Activated CD4-positive, alpha-beta T cell treated with anti-CD3 and anti-CD28 coated beads, Interleukin-10, Interleukin-2, amounts not matched to agents 100 ng/mL and 50 ng/mL, durations not matched to agents 16 hours and 8 hours (primary cell): ENCODE data around the gene REXO4.

Experiments used
- DNase-seq: peaks from one replicate; pipeline ENCODE4 v3.0.0-alpha.2; 2020

Gene REXO4

DNA sequence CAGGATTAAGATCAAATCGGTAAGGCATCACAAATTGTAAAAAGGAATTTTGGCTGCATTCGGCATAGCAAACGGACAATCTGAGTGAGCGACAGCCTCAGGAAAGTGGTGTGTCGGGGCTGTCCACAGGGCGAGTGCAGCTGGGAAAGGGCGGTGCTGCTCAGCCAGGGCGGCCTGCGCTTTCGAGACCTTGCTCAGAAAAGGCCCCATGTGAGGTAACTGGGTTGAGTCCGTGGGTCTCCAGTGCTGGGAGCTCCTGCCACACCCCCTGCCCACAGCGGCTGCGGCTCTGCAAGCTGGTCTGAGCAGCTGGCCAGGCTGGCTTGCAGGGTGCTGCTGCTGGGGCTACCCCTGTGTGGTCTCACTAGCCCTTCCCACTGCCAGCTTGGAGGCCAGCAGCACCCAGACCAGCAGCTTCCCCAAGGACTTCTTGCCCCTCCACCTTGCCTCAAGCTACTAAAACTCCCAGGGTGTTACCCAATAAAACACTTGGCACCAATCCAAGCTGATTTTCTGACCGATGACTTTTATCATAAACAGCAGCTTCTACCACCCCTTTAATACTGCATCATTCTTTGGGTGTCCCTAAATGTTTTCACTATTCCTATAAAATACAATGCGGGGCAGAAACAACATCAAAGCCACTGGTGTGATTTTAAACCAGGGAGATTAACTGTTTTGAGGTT is 55.3 kb downstream of the REXO4 start:
- DNase-seq: no peak

DNA sequence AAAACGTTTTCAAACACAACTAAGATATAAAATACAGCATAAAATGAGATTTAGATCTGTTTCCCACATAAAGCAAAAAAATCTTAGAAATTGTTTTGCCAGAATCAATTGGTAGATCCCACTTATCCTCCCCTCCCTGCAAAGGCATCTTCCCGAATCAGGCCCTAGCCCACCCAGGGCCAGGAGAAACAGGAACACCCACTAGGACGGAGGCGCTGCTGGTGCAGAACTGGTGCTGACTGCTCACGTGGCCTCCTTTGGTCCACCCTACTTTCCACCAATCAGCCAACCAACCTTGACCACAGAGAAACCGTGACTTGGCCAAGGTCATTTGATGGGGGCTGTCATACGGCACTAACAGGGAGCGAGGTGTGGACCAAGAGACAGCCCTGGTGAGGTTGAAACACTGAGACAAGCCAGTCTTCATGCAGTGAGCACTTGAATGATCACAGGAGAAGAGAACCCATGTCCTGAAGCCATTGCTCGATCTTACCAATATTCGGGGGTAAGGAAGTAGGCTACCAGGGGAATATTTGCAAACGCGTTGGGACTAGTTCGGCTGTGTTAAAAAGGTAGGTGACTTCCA is 56.2 kb downstream of the REXO4 start:
- no peak for DNase-seq

DNA sequence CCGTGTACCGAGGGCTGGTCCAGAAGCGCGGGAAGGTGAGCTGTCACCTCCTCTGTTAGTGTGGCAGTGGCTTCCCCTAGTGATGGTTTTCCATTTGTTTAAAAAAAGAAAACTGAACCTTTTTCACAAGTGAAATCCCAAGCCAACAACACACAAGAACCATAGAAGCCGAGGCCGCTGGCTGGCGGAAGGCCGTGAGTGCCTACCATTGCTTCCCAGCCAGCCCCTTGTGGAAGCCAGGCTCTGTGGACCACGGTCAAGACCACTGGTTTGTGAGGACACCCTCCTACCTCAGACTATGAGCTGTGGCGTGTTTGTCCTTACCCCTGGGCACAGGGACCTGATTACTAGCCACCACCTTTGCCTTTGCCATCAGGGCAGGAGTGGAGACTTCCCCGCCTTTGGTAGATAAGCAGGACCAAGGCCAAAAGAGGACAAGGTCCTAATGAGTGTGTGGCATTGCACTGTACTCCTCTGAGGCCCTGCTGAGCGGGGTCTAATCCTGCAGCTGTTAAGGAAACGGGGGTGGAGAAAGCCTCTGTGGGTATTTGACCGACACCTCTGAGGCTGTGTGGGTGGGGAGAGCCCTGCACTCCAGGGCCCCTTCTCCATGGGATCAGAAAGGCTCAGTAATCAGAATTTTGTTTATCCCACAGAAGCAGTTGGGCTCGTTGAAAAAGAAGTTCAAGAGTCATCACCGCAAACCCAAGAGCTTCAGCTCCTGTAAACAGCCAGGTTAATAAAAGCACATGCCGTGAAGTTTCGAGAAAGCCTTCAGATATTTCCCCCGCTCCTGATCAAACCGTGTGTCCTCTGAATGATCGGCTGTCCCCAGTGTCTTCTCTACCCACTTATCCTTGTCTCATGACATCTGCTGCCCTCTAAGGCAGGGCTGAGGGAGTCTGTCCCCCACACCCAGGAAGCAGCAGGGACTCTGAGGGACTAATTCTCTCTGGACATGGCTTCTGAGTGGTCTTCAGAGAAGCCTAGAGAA is 57.1 kb downstream of the REXO4 start:
- no peak for DNase-seq

DNA sequence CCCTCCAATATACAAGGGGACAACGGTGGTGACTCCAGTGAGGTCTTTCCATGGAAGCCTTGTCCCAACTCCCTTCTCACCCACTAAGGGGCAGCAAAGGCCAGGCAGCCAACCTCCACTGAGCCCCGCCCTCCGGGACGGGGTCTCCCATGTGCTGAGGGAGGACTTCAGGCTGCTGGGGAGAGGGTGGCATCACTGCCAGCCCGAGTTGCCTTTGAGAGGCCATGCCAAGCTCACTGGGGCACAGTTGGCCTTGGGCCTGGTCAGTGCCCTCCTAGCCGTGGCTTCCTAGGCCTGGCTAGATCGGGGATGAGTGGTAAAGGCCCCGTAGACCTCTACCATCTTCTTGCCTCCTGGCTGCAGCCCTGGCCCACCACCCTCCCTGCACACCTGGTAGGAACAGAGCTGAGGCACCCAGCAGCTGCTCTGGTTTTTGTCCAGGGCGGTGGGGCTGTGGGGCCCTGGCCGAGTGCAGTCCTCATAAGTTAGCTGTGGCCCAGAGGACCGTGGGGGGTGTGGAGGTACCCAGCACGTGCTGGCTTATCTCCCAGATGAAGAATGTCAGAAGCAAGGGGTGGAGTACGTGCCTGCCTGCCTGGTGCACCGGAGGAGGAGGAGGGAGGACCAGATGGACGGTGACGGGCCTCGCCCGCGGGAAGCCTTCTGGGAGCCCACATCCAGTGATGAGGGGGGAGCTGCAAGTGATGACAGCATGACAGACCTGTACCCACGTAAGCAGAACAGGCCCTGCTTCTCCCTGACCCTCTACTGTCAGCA is 58.2 kb downstream of the REXO4 start:
- no peak for DNase-seq

DNA sequence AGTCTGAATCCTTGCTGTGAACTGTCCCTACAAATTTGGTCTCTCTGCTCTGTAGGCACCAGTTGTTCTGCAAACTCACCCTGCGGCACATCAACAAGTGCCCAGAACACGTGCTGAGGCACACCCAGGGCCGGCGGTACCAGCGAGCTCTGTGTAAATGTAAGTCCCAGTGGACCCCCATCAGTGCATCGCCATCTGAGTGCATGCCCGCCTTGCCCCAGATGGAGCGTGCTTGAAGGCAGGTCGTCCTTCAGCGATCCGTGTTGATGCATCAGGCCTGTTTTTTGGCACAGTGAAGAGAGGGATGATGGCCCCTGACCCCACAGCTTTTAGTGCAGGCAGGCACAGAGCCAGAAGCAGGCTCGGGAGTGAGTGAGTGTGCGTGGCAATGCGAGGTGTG is 60.2 kb downstream of the REXO4 start:
- no peak for DNase-seq

DNA sequence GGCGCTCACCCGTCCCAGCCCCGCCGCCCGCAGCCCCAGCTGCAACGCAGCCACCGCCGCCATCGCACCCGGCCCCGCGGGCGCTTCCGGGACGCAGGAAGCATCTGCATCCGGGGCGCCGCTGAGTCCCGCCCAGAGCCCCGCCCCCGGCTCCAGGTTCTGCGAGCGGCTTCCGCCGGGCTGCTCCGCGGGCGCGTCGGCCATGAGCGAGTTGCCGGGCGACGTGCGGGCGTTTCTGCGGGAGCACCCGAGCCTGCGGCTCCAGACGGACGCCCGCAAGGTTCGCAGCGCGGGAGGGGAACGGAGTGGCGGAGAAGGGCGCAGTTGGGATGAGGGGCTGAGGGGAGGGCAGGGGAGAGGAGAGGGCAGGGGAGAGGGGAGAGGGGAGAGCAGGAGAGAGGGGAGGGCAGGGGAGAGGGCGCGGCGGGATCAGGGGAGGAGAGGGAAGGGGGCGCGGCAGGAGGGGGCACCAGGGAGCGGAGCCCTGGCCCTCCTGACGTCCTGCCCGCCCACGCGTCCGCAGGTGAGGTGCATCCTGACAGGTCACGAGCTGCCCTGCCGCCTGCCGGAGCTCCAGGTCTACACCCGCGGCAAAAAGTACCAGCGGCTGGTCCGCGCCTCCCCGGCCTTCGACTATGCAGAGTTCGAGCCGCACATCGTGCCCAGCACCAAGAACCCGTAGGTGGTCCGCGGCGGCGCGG is 61.3 kb downstream of the REXO4 start, which contains the start of the genes SURF1 and SURF2:
Gene SURF1, minus strand, starts transcription at position 97 of the 701 bp plus-strand sequence. Its CDS starts 34 bp downstream, at position 63.
Gene SURF2, plus strand, starts transcription at position 160 of the 701 bp plus-strand sequence. Its CDS starts 43 bp downstream, at position 203.
- peak; percentile 93 for DNase-seq
